ENCODE results near the gene HSD17B4. TPM values are rescaled to one million over a fixed set of nuclear protein-coding genes. Genes with fewer than 3 reads are reported as not detected.
"Not testable (repeated sequence)": the region's sequence is repeated elsewhere in the genome, so short reads cannot be mapped to it uniquely, and the experiment has no call there.

The HSD17B4 gene
- total RNA-seq, 1 donor from 2014 or later, result 115 TPM

DNA sequence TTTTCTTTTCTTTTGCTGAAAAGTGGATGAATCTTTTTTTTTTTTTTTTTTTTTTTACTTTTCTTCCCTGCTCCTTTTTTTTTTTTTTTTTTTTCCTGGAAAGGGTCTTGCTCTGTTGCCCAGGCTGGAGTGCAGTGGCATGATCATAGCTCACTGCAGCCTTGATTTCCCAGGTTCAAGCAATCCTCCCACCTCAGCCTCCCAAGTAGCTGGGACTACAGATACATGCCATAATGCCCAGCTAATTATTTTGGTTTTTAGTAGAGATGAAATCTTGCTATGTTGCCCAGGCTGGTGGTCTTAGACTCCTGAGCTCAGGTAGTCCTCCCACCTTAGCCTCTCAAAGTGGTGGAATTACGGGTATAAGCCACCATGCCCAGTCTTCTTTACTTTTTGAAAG is 20.9 kb downstream of the HSD17B4 start:
- TF ChIP-seq, protein P1, sequence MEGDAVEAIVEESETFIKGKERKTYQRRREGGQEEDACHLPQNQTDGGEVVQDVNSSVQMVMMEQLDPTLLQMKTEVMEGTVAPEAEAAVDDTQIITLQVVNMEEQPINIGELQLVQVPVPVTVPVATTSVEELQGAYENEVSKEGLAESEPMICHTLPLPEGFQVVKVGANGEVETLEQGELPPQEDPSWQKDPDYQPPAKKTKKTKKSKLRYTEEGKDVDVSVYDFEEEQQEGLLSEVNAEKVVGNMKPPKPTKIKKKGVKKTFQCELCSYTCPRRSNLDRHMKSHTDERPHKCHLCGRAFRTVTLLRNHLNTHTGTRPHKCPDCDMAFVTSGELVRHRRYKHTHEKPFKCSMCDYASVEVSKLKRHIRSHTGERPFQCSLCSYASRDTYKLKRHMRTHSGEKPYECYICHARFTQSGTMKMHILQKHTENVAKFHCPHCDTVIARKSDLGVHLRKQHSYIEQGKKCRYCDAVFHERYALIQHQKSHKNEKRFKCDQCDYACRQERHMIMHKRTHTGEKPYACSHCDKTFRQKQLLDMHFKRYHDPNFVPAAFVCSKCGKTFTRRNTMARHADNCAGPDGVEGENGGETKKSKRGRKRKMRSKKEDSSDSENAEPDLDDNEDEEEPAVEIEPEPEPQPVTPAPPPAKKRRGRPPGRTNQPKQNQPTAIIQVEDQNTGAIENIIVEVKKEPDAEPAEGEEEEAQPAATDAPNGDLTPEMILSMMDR (IDR thresholded peaks at IDR 0.05; ENCODE audit: insufficient read depth, low read length, severe bottlenecking), result no peak
- FAIRE-seq, result no peak
- H3K36me3 ChIP-seq (ENCODE audit: control insufficient read depth, insufficient read depth, low read length), result no peaks in the 10 kb centered on the region

DNA sequence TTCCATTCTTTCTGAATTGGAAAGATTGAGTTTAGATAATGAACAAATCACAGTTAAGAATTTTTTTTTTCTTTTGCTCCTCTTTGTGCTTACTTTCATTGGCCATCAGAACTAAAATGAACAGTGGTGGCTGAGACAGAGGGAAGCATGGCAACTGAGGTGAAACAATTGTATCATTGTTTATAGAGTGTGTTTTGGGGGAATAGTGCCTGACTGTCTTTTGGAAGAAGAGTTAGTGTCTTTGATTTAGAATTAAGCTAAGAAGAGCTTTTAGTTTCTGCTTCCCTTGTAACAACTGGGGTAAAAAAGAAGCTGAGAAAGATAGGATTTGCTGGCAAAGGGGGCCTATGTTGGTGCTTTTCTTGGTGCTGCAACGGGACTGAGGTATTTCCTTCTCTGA is 24.0 kb downstream of the HSD17B4 start:
- TF ChIP-seq, protein P1 (IDR thresholded peaks at IDR 0.05; ENCODE audit: insufficient read depth, low read length, severe bottlenecking), result no peak
- DNase-seq (ENCODE audit: low read depth) (no peak), FAIRE-seq (no peak)
- H3K4me3 ChIP-seq (ENCODE audit: low read depth, low read length), result no peak overlapping the region
- H3K27me3 ChIP-seq (ENCODE audit: control insufficient read depth, insufficient read depth, low read length), result no peaks in the 10 kb centered on the region
- no peaks in the 10 kb centered on the region for H3K36me3 ChIP-seq (ENCODE audit: control insufficient read depth, insufficient read depth, low read length)

More for the DNA sequence above, 20.9 kb downstream of the HSD17B4 start:
- no peaks in the 10 kb centered on the region for H3K27me3 ChIP-seq (ENCODE audit: control insufficient read depth, insufficient read depth, low read length)
- no peak for DNase-seq (ENCODE audit: low read depth)
- no peak overlapping the region for H3K4me3 ChIP-seq (ENCODE audit: low read depth, low read length)

DNA sequence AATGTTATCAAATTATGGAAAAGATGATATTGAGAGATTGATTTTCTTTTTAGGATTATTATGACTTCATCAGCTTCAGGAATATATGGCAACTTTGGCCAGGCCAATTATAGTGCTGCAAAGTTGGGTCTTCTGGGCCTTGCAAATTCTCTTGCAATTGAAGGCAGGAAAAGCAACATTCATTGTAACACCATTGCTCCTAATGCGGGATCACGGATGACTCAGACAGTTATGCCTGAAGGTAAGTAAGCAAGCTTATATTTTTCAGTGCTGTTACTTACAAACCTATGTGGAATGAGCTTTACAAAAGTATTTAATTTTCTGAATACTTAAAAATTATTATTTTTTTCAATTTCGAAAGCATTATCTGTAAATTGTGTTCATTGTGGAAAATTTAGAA is 26.5 kb downstream of the HSD17B4 start:
- Histone ChIP-seq H3K4me3 (ENCODE audit: low read depth, low read length) (no peak overlapping the region), H3K36me3 (ENCODE audit: control insufficient read depth, insufficient read depth, low read length) (no peaks in the 10 kb centered on the region), H3K27me3 (ENCODE audit: control insufficient read depth, insufficient read depth, low read length) (no peaks in the 10 kb centered on the region)
- DNase-seq (ENCODE audit: low read depth) (peak; percentile 48), FAIRE-seq (no peak)
- TF ChIP-seq, protein P1 (IDR thresholded peaks at IDR 0.05; ENCODE audit: insufficient read depth, low read length, severe bottlenecking), result no peak

DNA sequence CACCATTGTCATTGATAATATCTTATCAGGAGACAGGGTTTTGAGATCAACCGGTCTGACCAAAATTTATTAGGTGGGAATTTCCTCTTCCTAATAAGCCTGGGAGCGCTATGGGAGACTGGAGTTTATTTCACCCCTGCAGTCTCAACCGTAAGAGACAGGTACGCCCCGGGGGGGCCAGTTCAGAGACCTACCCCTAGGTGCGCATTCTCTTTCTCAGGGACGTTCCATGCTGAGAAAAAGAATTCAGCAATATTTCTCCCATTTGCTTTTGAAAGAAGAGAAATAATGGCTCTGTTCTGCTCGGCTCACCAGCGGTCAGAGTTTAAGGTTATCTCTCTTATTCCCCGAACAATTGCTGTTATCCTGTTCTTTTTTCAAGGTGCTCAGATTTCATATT is 28.3 kb downstream of the HSD17B4 start:
- H3K27me3 ChIP-seq (ENCODE audit: control insufficient read depth, insufficient read depth, low read length); DNase-seq (ENCODE audit: low read depth); H3K36me3 ChIP-seq (ENCODE audit: control insufficient read depth, insufficient read depth, low read length); H3K4me3 ChIP-seq (ENCODE audit: low read depth, low read length); FAIRE-seq: not testable (repeated sequence)

DNA sequence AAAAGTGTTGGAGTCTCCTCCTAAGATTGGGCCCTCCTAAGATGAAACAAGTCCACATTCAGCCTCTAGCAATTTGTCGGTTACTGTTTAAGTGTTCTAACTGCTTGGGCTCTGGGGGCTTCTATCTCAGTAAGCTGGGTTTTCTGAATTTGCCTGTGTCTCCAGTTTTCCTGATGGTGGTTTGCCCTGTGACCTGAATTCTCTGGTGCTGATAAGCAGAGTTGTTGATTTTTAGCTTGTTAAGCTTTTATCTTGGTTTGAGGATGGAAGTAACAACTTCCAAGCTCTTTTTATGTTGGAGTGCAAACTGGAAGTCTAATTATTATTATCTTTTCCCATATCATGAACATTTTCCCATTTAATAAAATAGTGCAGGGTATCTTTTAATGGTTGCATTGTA is 30.9 kb downstream of the HSD17B4 start:
- Histone ChIP-seq H3K27me3 (ENCODE audit: control insufficient read depth, insufficient read depth, low read length) (no peaks in the 10 kb centered on the region), H3K36me3 (ENCODE audit: control insufficient read depth, insufficient read depth, low read length) (no peaks in the 10 kb centered on the region), H3K4me3 (ENCODE audit: low read depth, low read length) (no peak overlapping the region)
- TF ChIP-seq, protein P1 (IDR thresholded peaks at IDR 0.05; ENCODE audit: insufficient read depth, low read length, severe bottlenecking), result no peak
- FAIRE-seq (no peak), DNase-seq (ENCODE audit: low read depth) (no peak)

DNA sequence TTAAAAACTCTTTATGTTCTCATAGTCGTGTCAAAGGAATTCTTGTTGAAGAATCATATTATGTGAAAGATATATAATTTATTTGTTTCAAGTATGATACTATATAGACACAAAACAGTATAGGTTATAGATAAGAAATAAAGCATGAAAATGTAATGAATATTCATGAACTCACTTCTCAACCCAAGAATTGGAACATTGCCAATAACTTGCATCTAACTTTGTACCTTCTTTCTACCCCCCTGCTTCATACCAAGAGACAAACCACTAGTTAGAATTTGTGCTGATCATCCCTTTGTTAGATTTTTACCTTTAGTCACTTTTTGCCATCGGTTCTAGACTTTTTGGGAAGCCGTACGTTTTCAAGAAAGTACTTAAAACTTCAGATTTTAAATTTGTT is 32.6 kb downstream of the HSD17B4 start:
- Histone ChIP-seq H3K4me3 (ENCODE audit: low read depth, low read length) (no peak overlapping the region), H3K36me3 (ENCODE audit: control insufficient read depth, insufficient read depth, low read length) (no peaks in the 10 kb centered on the region), H3K27me3 (ENCODE audit: control insufficient read depth, insufficient read depth, low read length) (no peaks in the 10 kb centered on the region)
- DNase-seq (ENCODE audit: low read depth) (no peak), FAIRE-seq (no peak)
- TF ChIP-seq, protein P1 (IDR thresholded peaks at IDR 0.05; ENCODE audit: insufficient read depth, low read length, severe bottlenecking), result no peak

All from bronchial epithelial cell (primary cell).